NCI-H1417 treated with DMSO at 0.1 percent for 48 hours (cell line): ENCODE results near the gene LGR4.
A peak's percentile ranks its signal among the peaks of the same experiment; 100 is the strongest.

Experiments
- DNase-seq: peaks from one replicate; lab custom pipeline; 2025; lab: John Stamatoyannopoulos, UW

The LGR4 gene

GRCh38 chr11:27401833-27402316, 70.7 kb downstream of the LGR4 start:
- DNase-seq: no peak

DNA sequence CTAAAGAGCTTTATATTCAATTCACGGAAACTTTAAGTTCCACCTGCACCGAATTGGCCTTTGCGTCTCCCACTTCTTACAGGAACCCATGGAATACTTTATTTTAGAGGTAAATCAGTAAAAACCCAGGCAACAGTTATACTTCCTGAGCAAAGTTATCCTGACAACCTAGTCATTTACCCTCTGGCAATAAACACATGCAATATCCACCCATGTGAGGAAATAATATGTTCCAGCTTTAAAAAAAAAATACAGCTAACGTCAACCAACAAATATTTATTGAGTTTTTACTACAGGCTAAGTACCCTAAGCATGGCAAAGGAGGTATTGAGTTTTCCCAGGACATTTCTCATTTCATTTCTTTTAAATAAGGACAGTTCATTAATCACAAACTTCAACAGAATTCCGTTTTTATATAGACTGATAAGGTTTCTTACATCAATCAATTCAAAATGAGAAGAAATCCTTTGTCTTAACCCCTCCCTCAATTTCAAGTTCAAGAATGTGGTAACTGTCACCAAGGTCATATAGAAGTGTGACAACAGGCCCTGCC, 71.2 kb downstream of the LGR4 start:
- DNase-seq: no peak

GRCh38 chr11:27398400-27398770, 74.2 kb downstream of the LGR4 start:
- DNase-seq: no peak

GRCh38 chr11:27397624-27398399, 74.8 kb downstream of the LGR4 start:
- no peak for DNase-seq

DNA sequence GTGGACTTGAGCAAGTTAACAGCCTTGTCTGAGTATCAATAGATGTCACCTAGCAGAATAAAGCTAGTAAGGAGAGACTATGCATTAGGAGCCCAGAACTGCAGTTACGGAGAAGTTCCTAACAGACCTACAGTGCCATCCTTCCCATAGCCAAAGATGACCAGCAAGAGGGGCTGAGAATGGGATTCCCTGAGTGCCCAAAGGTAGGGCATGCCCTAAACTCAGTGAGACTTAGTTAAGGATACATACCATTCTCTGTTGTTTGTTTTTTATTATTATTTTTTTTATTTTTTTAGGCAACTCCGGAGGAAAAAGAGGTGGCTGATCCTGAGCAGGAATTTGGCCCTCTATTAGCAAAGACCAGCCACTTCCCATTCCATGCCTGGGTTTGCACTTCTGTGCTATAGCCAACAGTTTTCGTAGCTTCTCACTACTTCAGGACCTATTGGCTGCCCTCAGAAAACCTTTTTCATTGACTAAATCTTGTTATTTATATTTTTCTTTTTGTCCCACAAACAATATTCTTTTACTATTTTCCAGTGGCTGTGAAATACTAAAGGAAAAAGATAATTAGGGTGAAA, 76.2 kb downstream of the LGR4 start:
- DNase-seq: no peak

DNA sequence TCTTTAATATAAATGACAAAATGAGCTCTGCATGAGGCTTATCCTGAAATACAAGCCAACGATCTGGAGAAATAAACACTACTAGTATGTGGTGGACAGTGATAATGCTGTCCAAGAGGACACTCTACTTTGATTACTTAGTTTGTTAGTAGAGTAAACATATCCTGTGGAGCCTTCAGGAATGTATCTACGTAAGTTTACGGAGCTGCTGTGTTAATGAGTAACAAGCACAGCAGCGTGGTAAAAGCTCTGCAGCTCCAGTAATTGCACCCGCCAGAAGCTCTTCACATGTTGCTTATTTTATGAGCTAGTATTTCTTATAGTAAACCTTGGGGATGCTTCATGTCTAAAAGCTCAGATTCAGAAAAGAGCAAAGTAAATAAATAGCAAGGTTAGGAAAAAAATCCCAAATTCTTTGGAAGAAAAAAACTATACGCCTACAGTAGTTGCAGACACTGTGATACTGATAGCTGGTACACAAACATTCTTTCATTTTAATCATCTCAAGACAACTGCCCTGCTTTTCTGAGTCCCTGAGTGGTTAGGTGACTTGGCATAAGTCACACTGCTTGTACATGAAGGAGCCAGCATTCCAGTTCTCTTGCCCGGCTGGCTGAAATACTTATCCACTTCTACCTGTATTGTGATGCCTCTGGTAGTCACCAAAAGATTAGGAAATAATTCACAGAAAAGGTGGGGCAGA, 76.9 kb downstream of the LGR4 start:
- DNase-seq: peak; percentile 48

- DNase-seq: no peak
These were observed 77.8 kb downstream of the LGR4 start for GRCh38 chr11:27394781-27395228.

GRCh38 chr11:27392278-27393114, 80.1 kb downstream of the LGR4 start:
- DNase-seq: no peak

GRCh38 chr11:27391331-27392015, 81.1 kb downstream of the LGR4 start:
- DNase-seq: no peak

DNA sequence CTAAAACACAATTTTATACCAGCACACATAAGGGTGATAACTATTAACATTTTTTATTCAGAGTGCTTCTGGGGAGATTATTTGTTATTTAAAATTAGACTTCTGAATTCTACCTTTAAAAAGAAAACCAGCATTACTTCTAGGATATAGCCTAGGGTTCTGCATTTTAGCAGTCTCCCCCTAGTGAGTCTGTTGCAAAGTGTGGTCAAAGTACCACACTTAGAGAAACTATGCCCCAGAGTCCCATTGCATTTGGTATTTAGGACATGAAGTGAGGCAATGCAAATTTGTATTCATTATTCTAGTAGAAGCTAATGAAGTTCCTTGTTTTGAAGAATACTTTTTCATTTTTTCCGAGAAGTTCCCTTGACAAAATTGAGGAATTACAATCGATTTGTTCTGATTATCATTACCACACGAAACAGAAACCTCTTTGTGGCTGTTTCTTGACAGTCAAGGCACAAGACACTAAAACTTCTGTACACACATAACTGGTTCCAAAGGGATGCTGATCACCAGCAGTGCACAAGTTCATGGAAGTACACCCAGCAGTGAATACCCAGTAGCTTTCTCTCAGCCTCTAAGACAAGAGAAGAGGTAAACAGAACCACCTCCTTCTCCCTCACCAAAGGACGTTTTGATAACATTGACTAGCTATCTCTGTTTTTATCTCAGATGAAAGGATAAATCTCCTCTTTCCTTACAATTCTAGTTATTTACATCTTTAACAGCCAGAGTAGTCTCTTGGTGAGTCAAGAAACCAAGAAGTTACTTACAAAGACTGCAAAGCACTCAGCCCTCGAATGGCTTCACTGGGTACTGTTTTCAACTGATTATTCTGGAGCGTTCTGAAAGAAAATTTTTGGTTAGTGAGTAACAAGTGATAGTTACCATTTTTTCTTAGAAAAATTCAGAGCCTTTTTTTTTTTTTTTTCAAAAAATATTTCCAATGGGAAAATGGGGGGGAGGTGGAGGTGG, 82.0 kb downstream of the LGR4 start:
- no peak for DNase-seq

DNA sequence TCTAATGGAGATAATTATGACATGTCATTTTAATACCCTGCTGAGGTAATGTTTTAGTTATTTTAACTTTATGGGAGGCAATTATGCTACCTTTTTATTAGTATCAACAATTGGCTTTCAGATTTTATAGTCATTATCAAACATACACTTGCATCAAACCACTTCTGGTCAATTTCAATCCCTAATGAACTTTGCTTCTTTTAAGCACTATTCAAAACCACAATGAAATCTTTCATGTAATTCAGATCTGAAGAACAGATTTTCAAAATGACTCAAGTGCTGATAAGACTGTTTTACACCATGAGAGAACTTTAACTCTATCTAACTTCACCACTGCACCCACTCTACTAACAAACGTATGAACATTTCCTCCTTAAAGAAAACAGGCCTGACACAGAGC, 83.7 kb downstream of the LGR4 start:
- DNase-seq: no peak

- DNase-seq: no peak
These were observed 84.6 kb downstream of the LGR4 start for GRCh38 chr11:27388001-27388400.

DNA sequence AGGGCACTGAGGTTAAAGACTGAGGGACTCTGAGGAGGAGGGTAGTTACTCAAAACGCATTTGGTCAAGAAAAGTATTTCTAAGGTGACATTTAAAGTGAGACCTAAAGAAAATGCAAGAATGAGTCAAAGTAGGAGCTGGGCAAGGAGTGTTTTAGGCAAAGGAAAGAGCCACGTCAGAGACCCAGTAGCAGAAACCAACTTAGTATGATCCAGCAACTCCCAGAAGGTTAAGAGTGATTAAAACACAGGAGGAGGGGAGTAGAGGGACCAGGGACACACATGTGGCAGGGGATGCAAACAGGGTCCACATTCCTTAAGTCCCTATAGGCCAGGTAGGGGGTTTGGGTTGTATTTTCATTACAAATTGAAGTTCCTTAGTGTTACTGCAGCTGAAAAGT, 85.2 kb downstream of the LGR4 start:
- no peak for DNase-seq

GRCh38 chr11:27386181-27386845, 86.3 kb downstream of the LGR4 start:
- DNase-seq: no peak

DNA sequence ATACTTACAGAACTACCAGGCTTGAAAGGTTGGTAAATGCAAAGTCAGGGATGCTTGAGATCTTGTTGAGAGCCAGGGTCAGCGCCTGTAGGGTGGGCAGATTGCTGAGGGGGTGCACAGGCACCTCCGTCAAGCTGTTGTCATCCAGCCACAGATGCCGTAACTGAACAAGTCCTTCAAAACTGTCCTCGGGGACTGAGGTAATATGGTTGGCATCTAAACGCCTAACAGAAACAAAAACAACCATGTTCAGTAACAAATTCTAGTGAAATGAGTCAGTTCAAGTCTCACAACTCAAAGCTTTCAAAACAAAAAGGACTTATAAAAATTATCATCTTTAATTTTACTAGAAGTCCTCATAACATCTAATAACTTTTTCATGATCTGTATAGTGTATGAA, 87.3 kb downstream of the LGR4 start:
- no peak for DNase-seq

GRCh38 chr11:27384227-27384626, 88.4 kb downstream of the LGR4 start:
- no peak for DNase-seq

DNA sequence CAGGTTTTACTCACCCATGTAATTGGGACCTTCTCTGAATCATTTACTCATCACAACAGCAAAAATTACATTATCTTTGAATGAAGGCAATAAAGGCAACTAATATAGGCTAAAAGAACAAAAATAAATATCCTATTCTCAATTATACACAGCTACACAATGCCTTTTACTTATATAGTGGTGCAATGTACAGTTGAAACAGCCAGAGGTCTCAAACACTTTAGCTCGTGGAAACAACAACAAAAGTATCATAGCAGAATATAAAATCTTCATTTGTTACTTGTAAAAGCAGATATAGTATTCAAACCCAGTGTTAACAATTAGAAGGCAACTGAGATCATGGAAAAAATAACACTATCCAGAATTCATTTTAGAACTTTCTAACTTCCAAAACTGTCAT, 88.9 kb downstream of the LGR4 start:
- no peak for DNase-seq

DNA sequence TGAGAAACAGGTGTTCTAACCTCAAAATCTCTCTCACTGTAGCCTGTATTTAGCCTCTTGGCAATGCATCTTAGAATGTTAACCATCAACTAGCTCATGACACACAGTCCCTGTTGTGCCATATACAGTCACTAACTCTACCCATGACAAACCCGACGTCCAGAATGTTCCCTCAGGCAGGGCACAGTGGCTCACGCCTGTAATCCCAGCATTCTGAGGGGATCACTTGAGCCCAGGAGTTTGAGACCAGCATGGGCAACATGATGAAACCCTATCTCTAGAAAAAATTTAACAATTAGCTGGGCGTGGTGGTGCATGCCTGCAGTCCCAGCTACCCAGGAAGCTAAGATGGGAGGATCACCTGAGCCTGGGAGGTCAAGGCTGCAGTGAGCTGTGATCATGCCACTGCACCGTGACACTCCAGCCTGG, 91.3 kb downstream of the LGR4 start:
- DNase-seq: no peak

GRCh38 chr11:27380771-27381170, 91.8 kb downstream of the LGR4 start:
- no peak for DNase-seq
